ENCODE results near the gene BAG3.
A peak's percentile ranks its signal among the peaks of the same experiment; 100 is the strongest.

Gene BAG3

DNA sequence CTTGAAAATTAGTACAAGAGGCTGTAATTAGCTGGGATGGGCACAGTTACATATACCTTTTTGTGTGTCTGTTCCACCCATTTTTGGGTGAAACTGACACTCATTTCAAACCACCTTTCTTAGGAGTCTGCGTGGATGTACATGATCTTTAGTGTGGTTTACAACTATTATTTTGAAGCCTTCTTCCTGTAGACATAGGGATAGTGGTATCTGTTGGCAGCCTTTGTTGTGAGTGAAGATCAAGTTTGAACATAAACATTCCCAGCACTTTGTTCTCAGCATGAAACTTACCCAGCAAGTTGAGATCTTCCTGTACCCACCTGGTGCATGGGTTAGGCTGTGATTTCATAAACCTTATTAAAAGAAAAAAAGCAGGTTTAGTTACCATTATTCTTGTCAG is 2.0 kb downstream of the BAG3 start:
- Histone ChIP-seq H3K4me3 (ENCODE audit: low read depth, low read length) (peak overlapping the region; percentile 83), H3K36me3 (ENCODE audit: control insufficient read depth in 2 of 2, insufficient read depth in 1 of 2, low read length in 2 of 2) (peaks cover 0 to 20% of the 10 kb centered on the region in 2 experiments; a peak in 1 of 3 replicates), H3K9me3 (ENCODE audit: control insufficient read depth, insufficient read depth, low read depth, low read length) (no peaks in the 10 kb centered on the region), H3K4me1 (ENCODE audit: control insufficient read depth, insufficient read depth, low read length) (peaks cover 28% of the 10 kb centered on the region), H3K27ac (ENCODE audit: extremely low read depth, low read depth, low read length) (no peak overlapping the region)
- no peak for TF ChIP-seq ZNF155 (tag by site-specific recombination; IDR thresholded peaks at IDR 0.05)
- peak; percentile 44 for TF ChIP-seq SP7 (tag by site-specific recombination; IDR thresholded peaks at IDR 0.05)
- peak; percentile 95 for TF ChIP-seq MYNN (tag by site-specific recombination; IDR thresholded peaks at IDR 0.05; ENCODE audit: borderline replicate concordance)
- no peak for TF ChIP-seq ZNF146 (tag by site-specific recombination; IDR thresholded peaks at IDR 0.05)
- no peak for TF ChIP-seq ZNF76 (tag by site-specific recombination; IDR thresholded peaks at IDR 0.05; ENCODE audit: borderline replicate concordance, low read depth)
- TF ChIP-seq, protein P1, sequence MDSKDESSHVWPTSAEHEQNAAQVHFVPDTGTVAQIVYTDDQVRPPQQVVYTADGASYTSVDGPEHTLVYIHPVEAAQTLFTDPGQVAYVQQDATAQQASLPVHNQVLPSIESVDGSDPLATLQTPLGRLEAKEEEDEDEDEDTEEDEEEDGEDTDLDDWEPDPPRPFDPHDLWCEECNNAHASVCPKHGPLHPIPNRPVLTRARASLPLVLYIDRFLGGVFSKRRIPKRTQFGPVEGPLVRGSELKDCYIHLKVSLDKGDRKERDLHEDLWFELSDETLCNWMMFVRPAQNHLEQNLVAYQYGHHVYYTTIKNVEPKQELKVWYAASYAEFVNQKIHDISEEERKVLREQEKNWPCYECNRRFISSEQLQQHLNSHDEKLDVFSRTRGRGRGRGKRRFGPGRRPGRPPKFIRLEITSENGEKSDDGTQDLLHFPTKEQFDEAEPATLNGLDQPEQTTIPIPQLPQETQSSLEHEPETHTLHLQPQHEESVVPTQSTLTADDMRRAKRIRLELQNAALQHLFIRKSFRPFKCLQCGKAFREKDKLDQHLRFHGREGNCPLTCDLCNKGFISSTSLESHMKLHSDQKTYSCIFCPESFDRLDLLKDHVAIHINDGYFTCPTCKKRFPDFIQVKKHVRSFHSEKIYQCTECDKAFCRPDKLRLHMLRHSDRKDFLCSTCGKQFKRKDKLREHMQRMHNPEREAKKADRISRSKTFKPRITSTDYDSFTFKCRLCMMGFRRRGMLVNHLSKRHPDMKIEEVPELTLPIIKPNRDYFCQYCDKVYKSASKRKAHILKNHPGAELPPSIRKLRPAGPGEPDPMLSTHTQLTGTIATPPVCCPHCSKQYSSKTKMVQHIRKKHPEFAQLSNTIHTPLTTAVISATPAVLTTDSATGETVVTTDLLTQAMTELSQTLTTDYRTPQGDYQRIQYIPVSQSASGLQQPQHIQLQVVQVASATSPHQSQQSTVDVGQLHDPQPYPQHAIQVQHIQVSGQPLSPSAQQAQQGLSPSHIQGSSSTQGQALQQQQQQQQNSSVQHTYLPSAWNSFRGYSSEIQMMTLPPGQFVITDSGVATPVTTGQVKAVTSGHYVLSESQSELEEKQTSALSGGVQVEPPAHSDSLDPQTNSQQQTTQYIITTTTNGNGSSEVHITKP (tag by site-specific recombination; IDR thresholded peaks at IDR 0.05), result peak; percentile 38; the same call in 1 of the 2 replicates
- peak; percentile 37; the same call in 1 of the 2 replicates for TF ChIP-seq ZBTB8A (tag by site-specific recombination; IDR thresholded peaks at IDR 0.05)
- TF ChIP-seq, protein P2, sequence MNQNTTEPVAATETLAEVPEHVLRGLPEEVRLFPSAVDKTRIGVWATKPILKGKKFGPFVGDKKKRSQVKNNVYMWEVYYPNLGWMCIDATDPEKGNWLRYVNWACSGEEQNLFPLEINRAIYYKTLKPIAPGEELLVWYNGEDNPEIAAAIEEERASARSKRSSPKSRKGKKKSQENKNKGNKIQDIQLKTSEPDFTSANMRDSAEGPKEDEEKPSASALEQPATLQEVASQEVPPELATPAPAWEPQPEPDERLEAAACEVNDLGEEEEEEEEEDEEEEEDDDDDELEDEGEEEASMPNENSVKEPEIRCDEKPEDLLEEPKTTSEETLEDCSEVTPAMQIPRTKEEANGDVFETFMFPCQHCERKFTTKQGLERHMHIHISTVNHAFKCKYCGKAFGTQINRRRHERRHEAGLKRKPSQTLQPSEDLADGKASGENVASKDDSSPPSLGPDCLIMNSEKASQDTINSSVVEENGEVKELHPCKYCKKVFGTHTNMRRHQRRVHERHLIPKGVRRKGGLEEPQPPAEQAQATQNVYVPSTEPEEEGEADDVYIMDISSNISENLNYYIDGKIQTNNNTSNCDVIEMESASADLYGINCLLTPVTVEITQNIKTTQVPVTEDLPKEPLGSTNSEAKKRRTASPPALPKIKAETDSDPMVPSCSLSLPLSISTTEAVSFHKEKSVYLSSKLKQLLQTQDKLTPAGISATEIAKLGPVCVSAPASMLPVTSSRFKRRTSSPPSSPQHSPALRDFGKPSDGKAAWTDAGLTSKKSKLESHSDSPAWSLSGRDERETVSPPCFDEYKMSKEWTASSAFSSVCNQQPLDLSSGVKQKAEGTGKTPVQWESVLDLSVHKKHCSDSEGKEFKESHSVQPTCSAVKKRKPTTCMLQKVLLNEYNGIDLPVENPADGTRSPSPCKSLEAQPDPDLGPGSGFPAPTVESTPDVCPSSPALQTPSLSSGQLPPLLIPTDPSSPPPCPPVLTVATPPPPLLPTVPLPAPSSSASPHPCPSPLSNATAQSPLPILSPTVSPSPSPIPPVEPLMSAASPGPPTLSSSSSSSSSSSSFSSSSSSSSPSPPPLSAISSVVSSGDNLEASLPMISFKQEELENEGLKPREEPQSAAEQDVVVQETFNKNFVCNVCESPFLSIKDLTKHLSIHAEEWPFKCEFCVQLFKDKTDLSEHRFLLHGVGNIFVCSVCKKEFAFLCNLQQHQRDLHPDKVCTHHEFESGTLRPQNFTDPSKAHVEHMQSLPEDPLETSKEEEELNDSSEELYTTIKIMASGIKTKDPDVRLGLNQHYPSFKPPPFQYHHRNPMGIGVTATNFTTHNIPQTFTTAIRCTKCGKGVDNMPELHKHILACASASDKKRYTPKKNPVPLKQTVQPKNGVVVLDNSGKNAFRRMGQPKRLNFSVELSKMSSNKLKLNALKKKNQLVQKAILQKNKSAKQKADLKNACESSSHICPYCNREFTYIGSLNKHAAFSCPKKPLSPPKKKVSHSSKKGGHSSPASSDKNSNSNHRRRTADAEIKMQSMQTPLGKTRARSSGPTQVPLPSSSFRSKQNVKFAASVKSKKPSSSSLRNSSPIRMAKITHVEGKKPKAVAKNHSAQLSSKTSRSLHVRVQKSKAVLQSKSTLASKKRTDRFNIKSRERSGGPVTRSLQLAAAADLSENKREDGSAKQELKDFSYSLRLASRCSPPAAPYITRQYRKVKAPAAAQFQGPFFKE (tag by site-specific recombination; IDR thresholded peaks at IDR 0.05; ENCODE audit: borderline replicate concordance), result no peak
- TF ChIP-seq ZNF621 (tag by site-specific recombination; IDR thresholded peaks at IDR 0.05), result no peak
- TF ChIP-seq ZBTB17 (tag by site-specific recombination; IDR thresholded peaks at IDR 0.05), result peak; percentile 67; the same call in 1 of the 2 replicates
- ChIA-PET CTCF (interaction anchor here (0.7 to 1.9 kb wide), 4 partner anchors 9 to 206 kb away, joined by 3 to 7 read pairs (median 4); partner anchors contain the start of gene INPP5F), POLR2A (no interaction called here)

DNA sequence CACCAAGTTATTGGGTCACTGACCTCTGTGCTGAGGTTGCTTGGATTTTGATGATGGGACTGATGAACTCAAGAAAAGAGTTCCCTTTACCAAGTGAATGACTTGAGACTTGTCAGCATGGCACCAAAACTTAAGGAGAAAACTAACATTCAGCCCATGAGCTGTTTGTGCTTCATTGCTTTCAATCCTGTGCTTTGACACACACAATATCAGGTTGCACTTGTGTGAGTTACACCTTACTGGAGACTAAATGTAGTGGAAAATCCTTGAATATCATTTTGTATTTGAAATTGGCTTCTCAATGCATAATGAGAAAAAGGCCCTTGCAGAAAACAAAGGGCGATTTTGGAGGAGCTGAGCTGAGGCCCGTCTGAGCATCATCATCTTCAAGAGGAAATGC is 2.7 kb downstream of the BAG3 start:
- POLR2A ChIA-PET, result interaction anchor here (0.7 to 0.8 kb wide), 2 partner anchors 10 to 111 kb away, joined by 3 read pairs; partner anchors contain the start of gene RGS10
- peaks cover 0 to 26% of the 10 kb centered on the region in 2 experiments; a peak in 1 of 3 replicates for H3K36me3 ChIP-seq (ENCODE audit: control insufficient read depth in 2 of 2, insufficient read depth in 1 of 2, low read length in 2 of 2)

More for the DNA sequence above, 2.7 kb downstream of the BAG3 start:
- Histone ChIP-seq H3K27ac (ENCODE audit: extremely low read depth, low read depth, low read length) (peak overlapping the region; percentile 27; the same call in 1 of the 2 replicates), H3K9me3 (ENCODE audit: control insufficient read depth, insufficient read depth, low read depth, low read length) (no peaks in the 10 kb centered on the region), H3K4me1 (ENCODE audit: control insufficient read depth, insufficient read depth, low read length) (peaks cover 32% of the 10 kb centered on the region), H3K4me3 (ENCODE audit: low read depth, low read length) (no peak overlapping the region)
- TF ChIP-seq, protein P3, sequence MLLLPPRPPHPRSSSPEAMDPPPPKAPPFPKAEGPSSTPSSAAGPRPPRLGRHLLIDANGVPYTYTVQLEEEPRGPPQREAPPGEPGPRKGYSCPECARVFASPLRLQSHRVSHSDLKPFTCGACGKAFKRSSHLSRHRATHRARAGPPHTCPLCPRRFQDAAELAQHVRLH (tag by site-specific recombination; IDR thresholded peaks at IDR 0.05), result no peak
- TF ChIP-seq MEIS1 (CRISPR knock-in tag; IDR thresholded peaks at IDR 0.05; ENCODE audit: borderline replicate concordance) (no peak), ZNF677 (tag by site-specific recombination; IDR thresholded peaks at IDR 0.05) (no peak), PRDM1 (tag by site-specific recombination; IDR thresholded peaks at IDR 0.05) (0 out of 2 replicates have a peak, but pooled peaks have one; percentile 13), SCRT2 (tag by site-specific recombination; IDR thresholded peaks at IDR 0.05) (peak; percentile 43; the same call in 1 of the 2 replicates), EGR2 (tag by site-specific recombination; IDR thresholded peaks at IDR 0.05; ENCODE audit: low read depth) (no peak), KLF7 (tag by site-specific recombination; IDR thresholded peaks at IDR 0.05; ENCODE audit: borderline replicate concordance) (no peak), ZNF514 (tag by site-specific recombination; IDR thresholded peaks at IDR 0.05) (no peak), ZSCAN16 (tag by site-specific recombination; IDR thresholded peaks at IDR 0.05) (no peak), ZNF423 (tag by site-specific recombination; IDR thresholded peaks at IDR 0.05) (no peak), SP7 (tag by site-specific recombination; IDR thresholded peaks at IDR 0.05) (no peak), ZNF214 (tag by site-specific recombination; IDR thresholded peaks at IDR 0.05; ENCODE audit: borderline replicate concordance) (no peak), ZNF221 (tag by site-specific recombination; IDR thresholded peaks at IDR 0.05; ENCODE audit: borderline replicate concordance) (no peak)
- TF ChIP-seq, protein P4, sequence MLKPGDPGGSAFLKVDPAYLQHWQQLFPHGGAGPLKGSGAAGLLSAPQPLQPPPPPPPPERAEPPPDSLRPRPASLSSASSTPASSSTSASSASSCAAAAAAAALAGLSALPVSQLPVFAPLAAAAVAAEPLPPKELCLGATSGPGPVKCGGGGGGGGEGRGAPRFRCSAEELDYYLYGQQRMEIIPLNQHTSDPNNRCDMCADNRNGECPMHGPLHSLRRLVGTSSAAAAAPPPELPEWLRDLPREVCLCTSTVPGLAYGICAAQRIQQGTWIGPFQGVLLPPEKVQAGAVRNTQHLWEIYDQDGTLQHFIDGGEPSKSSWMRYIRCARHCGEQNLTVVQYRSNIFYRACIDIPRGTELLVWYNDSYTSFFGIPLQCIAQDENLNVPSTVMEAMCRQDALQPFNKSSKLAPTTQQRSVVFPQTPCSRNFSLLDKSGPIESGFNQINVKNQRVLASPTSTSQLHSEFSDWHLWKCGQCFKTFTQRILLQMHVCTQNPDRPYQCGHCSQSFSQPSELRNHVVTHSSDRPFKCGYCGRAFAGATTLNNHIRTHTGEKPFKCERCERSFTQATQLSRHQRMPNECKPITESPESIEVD (tag by site-specific recombination; IDR thresholded peaks at IDR 0.05), result no peak
- CTCF ChIA-PET, result interaction anchor here (0.6 to 2.4 kb wide), 5 partner anchors 21 to 567 kb away, joined by 3 to 11 read pairs (median 4); no protein-coding TSS in a partner anchor

All from HEK293 (cell line).